DOHH2 (cell line): Measurements from ENCODE around the gene LRMDA.

ENCODE experiments used
- H3F3A ChIP-seq: fragments of 200-600 bp; sonication (generic), shearing (Covaris generic); 2 replicates; pipeline ENCODE4 v1.6.0; 2016; ENCODE audit warnings: antibody characterized with exemption, mild to moderate bottlenecking; ENCODE audit not compliant: control insufficient read depth, insufficient read depth
- H3K27ac ChIP-seq: fragments of 200-600 bp; sonication (generic); 2 replicates; pipeline ENCODE4 v1.5.1; 2014; ENCODE audit warnings: low read depth, mild to moderate bottlenecking, low read length, moderate library complexity
- H3K27me3 ChIP-seq: fragments of 200-600 bp; sonication (generic); 2 replicates; pipeline ENCODE4 v1.6.1; 2014; ENCODE audit warnings: mild to moderate bottlenecking, low read length, mixed read lengths; ENCODE audit not compliant: control insufficient read depth
- H3K36me3 ChIP-seq: fragments of 200-600 bp; sonication (generic); 2 replicates; pipeline ENCODE4 v1.6.1; 2014; ENCODE audit warnings: mild to moderate bottlenecking, low read length, moderate library complexity, mixed read lengths; ENCODE audit not compliant: control insufficient read depth
- H3K4me1 ChIP-seq: fragments of 200-600 bp; sonication (generic); 2 replicates; pipeline ENCODE4 v1.6.1; 2014; ENCODE audit warnings: mild to moderate bottlenecking, low read length, mixed read lengths; ENCODE audit not compliant: control insufficient read depth
- H3K4me2 ChIP-seq: fragments of 200-600 bp; sonication (generic); 2 replicates; pipeline ENCODE4 v1.6.0; 2014; ENCODE audit warnings: mild to moderate bottlenecking, low read length, moderate library complexity
- H3K4me3 ChIP-seq: fragments of 200-600 bp; sonication (generic); 2 replicates; pipeline ENCODE4 v1.5.1; 2014; ENCODE audit warnings: mild to moderate bottlenecking, low read length, mixed read lengths
- H3K79me2 ChIP-seq: fragments of 200-600 bp; sonication (generic); 2 replicates; pipeline ENCODE4 v1.6.1; 2014; ENCODE audit warnings: mild to moderate bottlenecking, low read length, mixed read lengths; ENCODE audit not compliant: control insufficient read depth
- H3K9me2 ChIP-seq: fragments of 200-600 bp; sonication (generic); replicated peaks from 2 replicates; pipeline ENCODE4 v1.6.1; 2014; ENCODE audit warnings: mild to moderate bottlenecking, low read length, mixed read lengths; ENCODE audit not compliant: control insufficient read depth
- H3K9me3 ChIP-seq: fragments of 200-600 bp; sonication (generic); 2 replicates; pipeline ENCODE4 v1.6.1; 2014; ENCODE audit warnings: antibody characterized with exemption, low read length, mixed read lengths; ENCODE audit not compliant: control insufficient read depth, insufficient read depth
- H4K20me1 ChIP-seq: fragments of 200-600 bp; sonication (generic); 2 replicates; pipeline ENCODE4 v1.6.0; 2014; ENCODE audit warnings: low read depth, mild to moderate bottlenecking, antibody characterized with exemption, low read length, moderate library complexity; ENCODE audit not compliant: control insufficient read depth, insufficient read depth
- CTCF ChIP-seq: fragments of 200-600 bp; sonication (generic); IDR thresholded peaks from one replicate; pipeline ENCODE4 v1.5.1; 2014; ENCODE audit warnings: antibody characterized with exemption, mild to moderate bottlenecking, low read depth, low read length; ENCODE audit not compliant: poor library complexity, severe bottlenecking
- EZH2phosphoT487 ChIP-seq: fragments of 200-600 bp; sonication (generic); IDR thresholded peaks from 2 replicates; pipeline ENCODE4 v1.6.1; 2017; ENCODE audit warnings: borderline replicate concordance, mild to moderate bottlenecking, antibody characterized with exemption, low read length, moderate library complexity, mixed read lengths

LRMDA gene

DNA sequence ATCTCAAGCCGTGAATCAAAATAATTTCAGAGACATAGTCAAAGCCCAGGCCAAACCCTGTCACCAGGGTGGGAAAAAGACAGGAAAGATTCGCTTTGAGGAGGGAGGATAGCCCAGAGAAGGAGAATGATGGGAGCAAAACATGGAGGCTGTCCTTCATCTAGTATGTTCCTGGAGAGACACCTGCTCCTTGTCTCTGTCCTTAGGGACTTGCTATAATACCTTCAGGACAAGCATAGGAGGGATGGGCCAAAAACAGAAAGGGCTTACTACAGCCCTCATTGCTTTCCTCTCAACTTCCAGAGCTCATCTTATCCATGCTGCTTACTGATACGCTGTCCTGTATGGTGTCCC is 593.7 kb downstream of the LRMDA start:
- Histone ChIP-seq H3K79me2 (no peaks in the 10 kb centered on the region), H3K4me2 (no peak overlapping the region), H3K9me2 (no peaks in the 10 kb centered on the region), H4K20me1 (no peaks in the 10 kb centered on the region), H3K27ac (no peak overlapping the region), H3K4me1 (no peaks in the 10 kb centered on the region), H3F3A (no peaks in the 10 kb centered on the region), H3K27me3 (no peaks in the 10 kb centered on the region), H3K36me3 (no peaks in the 10 kb centered on the region), H3K4me3 (no peak overlapping the region), H3K9me3 (no peaks in the 10 kb centered on the region)
- TF ChIP-seq EZH2phosphoT487 (no peak), CTCF (no peak)

GRCh38 chr10:76026176-76026771 is 594.9 kb downstream of the LRMDA start:
- H3K27me3 ChIP-seq = no peaks in the 10 kb centered on the region
- H3K9me3 ChIP-seq = no peaks in the 10 kb centered on the region
- no peak for TF ChIP-seq EZH2phosphoT487
- no peak for TF ChIP-seq CTCF
- no peaks in the 10 kb centered on the region for H3K36me3 ChIP-seq
- no peaks in the 10 kb centered on the region for H3K79me2 ChIP-seq
- no peak overlapping the region for H3K4me2 ChIP-seq
- H3K27ac ChIP-seq = no peak overlapping the region
- no peaks in the 10 kb centered on the region for H3K9me2 ChIP-seq
- H4K20me1 ChIP-seq = no peaks in the 10 kb centered on the region
- H3F3A ChIP-seq = no peaks in the 10 kb centered on the region
- no peaks in the 10 kb centered on the region for H3K4me1 ChIP-seq
- H3K4me3 ChIP-seq = no peak overlapping the region

GRCh38 chr10:76026905-76027304 is 595.5 kb downstream of the LRMDA start:
- no peaks in the 10 kb centered on the region for H3K4me1 ChIP-seq
- no peak overlapping the region for H3K4me2 ChIP-seq
- no peaks in the 10 kb centered on the region for H3K9me3 ChIP-seq
- no peaks in the 10 kb centered on the region for H3K36me3 ChIP-seq
- H3K9me2 ChIP-seq = no peaks in the 10 kb centered on the region
- no peak overlapping the region for H3K27ac ChIP-seq
- H3K79me2 ChIP-seq = no peaks in the 10 kb centered on the region
- no peaks in the 10 kb centered on the region for H4K20me1 ChIP-seq
- H3K4me3 ChIP-seq = no peak overlapping the region
- TF ChIP-seq EZH2phosphoT487 (no peak), CTCF (no peak)
- H3K27me3 ChIP-seq = no peaks in the 10 kb centered on the region
- H3F3A ChIP-seq = no peaks in the 10 kb centered on the region
